Endothelial cell of hepatic sinusoid (primary cell): ENCODE data around the gene BRSK2.
"Not testable (repeated sequence)": the region's sequence is repeated elsewhere in the genome, so short reads cannot be mapped to it uniquely, and the experiment has no call there.

Experiments used
- in situ Hi-C: cut with HindIII; loops from 2 replicates; pipeline ENCODE4 v1.10.0; 2017; ENCODE audit warnings: low sequenced_read_pairs

BRSK2 gene

DNA sequence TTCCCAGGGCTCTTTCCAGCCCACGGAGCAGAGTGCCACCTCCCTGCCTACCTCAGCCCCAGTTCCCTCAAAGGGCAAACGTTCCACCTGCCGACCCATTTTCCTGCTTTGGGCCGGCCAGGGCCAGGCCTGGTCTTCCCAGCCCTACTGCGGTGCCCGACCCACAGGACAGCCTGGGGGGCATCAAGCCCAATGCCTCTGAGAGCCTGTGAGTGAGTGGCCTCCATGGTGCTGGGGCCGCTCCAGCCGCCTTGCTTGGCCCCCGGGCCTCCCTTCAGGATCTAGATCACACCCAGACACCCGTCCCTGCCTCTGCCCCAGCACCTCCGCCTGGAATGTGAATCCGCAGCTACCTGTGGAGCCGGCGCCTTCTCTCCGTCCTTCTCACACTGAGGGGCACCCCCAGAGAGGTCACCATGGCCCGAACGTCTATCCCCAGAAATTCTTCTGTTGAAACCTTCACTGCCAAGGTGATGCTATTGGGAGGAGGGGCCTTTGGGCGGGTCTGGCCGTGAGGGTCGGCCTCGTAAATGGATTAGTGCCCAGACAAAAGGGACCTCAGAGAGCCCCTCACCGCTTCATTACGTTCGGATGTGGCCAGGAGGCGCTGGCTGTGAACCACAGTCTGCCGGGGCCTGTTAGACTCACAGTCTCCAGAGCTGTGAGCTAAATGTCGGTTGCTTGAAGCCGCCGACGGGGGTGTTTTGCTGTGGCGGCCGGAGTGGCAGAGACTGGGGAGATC lies 36.2 kb upstream of the BRSK2 start:
- in situ Hi-C loops = no loop called here

DNA sequence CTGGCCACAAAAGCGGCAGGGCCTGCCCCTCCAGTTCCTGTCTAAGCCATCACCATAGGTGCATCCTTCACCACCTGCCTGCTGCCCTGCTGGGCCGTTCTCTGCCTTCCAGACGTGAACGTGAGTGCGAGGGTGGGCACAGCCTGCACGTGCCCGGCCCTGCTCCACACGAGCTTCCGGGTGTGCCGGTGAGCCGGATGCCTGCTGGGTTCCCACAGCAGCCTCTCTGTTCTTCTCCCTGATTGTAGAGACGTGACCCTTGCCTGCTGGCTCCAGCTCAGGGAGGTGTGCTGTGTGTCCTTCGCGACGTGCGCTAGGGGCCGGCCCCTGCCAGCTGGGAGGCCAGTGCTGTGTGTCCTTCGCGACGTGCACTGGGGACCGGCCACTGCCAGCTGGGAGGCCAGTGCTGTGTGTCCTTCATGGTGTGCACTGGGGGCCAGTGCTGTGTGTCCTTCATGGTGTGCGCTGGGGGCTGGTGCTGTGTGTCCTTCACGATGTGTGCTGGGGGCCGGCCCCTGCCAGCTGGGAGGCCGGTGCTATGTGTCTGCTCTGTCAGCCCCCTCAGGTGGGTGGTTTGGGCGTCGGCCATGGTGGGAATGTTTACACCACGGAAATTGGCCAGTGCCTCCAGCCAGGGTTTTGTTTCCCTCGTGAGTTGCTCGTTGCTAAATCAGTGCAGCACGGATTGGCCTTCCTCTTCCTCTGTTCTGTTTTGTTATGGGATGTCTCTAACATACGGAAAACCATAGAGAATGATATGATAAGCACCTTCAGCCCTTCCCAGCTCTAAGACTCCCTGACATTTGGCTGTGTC lies 35.4 kb upstream of the BRSK2 start:
- in situ Hi-C loops = no loop called here

DNA sequence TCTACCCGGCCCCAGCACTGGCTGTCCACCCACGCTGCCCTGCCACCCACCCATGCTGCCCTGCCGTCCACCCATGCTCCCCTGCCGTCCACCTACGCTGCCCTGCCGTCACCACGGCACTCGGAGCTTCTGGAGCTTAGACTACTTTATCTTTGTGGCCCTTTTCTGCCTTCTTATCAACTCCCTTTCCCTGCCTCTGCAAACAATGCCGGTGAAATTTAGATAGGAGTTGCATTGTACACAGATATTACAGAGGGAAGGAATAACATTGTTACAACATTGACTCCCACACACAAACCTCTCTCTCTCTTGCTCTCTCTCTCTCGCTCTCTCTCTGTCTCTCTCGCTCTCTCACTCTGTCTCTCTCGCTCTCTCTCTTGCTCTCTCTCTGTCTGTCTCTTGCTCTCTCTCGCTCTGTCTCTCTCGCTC lies 33.7 kb upstream of the BRSK2 start:
- in situ Hi-C loops = no loop called here

DNA sequence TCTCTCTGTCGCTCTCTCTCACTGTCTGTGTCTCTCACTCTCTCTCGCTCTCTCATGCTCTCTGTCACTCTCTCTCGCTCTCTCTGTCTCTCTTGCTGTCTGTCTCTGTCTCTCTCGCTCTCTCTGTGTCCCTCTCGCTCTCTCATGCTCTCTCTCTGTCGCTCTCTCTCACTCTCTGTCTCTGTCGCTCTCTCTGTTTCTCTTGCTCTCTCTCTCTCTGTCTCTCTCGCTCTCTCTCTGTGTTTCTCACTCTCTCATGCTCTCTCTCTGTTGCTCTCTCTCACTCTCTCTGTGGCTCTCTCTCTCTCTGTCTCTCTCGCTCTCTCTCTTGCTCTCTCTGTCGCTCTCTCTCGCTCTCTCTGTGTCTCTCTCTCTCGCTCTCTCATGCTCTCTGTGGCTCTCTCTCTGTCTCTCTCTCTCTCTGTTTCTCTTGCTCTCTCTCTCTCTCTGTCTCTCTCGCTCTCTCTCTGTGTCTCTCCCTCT lies 33.2 kb upstream of the BRSK2 start:
- in situ Hi-C loops = no loop called here

DNA sequence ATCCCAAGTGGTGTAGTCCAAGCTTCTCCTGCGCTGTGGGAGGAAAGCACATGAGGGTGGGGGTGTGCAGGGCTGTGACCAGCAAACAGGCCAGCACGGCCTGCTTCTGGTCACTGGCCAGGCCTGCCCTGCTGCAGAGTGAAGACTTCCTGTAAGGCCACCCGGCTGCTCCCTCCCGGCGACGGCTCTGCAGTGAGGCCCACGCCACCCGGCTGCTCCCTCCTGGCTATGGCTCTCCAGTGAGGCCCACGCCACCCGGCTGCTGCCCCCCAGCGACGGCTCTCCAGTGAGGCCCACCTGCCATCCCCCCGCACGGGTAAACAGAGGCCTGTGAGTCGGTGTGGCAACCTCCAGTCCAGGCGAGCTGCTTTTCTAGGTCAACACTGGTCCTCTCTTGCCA lies 31.4 kb upstream of the BRSK2 start:
- in situ Hi-C loops = no loop called here

DNA sequence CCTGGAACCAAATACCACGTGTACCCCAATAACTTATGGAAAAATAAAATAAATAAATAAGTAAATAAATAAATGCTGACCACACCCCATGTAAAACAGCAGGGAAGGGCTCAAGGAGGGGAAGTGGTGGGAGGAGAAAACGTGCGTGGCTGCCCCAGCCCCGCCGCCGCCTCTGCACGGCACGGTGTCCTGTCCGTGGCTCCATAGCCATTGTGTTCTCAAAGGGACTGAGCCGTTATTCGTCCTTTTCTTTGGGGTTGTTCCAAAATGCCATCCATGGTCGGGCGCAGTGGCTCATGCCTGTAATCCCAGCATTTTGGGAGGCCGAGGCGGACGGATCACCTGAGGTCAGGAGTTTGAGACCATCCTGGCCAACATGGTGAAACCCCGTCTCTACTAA lies 30.8 kb upstream of the BRSK2 start:
- in situ Hi-C loops = not testable (repeated sequence)

DNA sequence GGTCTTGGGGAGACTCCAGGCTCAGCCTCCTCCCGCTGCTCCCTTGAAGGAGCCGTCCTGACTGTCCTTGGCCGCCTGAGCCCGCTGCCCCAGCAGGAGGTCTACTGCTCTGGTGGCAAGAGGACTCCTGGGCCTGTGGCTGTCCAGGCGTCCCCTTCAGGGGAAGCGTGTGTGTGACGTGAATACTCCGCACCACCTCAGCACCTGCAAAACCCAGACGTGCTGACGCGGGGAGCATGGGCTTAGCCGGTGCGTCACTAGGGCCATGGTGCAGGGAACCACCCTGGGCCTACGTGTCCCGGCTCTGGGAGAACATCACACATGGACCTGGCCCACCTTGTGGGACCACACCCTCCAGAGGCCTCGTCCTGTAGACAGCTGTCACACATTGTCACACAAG lies 30.2 kb upstream of the BRSK2 start:
- in situ Hi-C loops = no loop called here

DNA sequence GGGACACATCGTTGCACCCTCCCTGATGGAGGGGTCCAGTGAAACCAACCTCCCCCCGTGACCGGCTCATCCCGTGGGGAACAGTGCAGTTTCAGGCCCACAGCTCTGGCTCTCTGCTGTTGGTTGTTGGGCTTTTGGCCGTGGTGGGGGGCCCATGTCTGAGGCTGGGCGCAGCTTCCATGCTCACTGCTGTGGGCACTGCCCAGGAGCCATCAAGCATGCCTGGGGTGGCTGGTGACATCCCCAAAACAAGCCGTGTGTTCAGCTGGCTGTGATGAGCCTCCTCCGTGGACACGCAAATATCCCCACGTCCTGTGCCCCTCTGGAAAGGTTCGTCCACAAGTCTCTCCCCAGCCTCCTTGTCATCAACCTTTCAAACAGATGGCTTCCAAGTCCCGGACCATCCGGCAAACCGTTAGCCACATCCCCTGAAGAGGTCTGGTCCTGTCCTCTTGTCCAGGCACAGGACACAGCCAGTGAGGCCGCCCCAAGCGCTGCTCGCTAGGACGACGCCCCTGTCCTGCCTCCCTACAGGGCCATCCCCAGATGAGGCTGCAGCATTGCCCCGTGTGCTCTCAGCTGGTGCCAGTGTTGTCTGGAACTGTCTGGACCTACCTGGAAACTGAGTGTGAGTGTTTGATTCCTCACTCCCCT lies 29.4 kb upstream of the BRSK2 start:
- in situ Hi-C loops = loop anchor here (5.0 kb wide), 1 partner anchor 92 kb away; no protein-coding TSS in a partner anchor

DNA sequence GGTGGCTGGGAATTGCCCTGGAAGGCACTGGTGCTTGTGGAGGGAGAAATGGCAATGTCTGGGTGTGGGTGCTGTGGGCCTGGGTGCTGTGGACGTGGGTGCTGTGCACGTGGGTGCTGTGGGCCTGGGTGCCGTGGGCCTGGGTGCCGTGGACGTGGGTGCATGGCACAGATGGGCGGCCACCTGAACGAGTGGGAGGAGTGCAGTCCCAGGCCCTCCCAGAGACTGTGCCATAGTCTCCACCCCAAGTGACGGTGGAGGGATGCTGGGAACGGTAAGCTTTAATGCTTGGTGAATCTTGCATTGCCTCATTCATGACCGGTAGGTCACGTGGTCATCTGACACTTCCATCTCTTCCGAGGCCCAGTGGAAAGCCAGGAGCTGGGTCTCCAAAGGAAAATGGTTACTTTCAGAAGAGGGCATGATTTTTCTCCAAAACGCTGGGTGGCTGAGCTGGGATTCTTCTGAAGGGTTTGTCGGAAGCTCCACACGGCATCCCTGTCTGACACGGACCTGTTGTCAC lies 28.8 kb upstream of the BRSK2 start:
- in situ Hi-C loops = loop anchor here (5.0 kb wide), 1 partner anchor 91 kb away; no protein-coding TSS in a partner anchor

DNA sequence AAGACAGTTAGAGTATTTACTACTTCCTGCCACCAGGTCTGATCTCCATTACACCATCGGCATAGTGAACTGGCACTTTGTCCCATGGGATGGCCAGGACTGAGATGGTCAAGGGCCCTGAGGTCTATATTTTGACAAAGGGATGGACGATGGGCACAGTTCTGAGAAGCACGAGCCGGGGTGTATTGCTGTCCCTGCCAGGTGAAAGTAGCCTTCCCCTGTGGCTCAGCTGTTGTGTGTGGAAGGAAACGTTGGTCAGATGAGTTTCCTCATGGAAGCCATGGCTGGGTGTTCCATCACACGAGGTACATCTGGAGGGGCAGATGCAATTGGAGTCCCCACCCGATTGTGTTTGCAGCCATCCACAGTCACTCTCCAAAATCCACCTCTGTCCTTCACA lies 27.9 kb upstream of the BRSK2 start:
- in situ Hi-C loops = loop anchor here (5.0 kb wide), 1 partner anchor 90 kb away; no protein-coding TSS in a partner anchor

DNA sequence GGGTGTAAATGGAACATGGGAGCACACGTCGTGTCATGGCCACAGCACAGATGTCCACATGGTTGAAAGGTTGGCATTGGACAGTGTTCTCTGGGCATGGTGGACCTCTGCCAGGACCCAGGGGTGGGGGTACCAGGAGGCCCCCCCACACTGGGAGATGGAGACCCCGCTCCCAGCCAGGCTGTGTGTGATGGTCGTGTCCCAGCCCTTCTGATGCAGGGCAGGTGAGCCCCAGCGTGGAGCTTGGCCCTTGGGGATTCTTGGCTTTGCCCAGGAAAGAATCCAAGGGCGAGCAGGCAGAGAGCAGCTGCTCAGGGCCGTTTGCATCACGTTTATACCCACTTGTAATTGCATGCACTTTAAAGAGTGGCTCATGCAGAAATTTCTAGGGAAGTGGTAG lies 22.0 kb upstream of the BRSK2 start:
- in situ Hi-C loops = no loop called here

DNA sequence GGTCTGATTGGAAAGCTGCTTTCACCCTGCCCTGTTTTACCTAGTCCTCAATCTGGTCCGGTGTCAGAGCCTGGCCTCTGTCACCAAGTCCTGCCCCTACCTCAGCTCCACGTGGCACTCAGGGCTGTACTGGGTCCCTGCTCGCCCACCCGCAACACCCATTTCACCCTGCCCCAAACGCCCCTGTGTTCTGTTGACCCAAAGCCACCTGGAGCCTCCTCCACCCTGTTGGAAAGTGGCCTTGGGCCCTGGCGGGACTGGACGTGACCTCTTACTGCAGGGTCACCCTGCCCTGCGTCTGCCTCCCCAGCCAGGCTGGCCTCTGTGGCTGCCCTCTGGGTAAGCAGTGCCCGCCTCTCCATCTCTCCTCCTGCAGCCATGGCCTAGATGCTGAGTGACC lies 21.5 kb upstream of the BRSK2 start:
- in situ Hi-C loops = no loop called here

DNA sequence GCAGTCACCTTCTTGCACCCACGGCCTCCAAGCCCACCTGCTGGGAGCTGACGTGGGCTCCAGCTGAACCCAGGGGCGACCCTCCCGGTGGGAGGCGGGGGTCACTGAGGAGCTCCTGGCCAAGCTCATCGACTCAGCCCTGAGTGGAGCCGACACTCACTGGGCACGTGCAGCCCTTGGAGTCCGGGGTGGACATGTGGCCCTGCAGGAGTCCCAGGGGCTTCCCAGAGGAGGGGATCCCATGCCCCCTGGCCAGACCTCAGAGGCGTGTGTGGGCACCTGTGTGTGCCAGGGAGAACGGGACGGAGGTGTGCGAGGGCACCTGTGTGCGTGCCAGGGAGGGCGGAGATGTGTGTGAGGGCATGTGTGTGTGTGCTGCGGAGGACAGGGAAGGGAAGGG lies 20.8 kb upstream of the BRSK2 start:
- in situ Hi-C loops = no loop called here

DNA sequence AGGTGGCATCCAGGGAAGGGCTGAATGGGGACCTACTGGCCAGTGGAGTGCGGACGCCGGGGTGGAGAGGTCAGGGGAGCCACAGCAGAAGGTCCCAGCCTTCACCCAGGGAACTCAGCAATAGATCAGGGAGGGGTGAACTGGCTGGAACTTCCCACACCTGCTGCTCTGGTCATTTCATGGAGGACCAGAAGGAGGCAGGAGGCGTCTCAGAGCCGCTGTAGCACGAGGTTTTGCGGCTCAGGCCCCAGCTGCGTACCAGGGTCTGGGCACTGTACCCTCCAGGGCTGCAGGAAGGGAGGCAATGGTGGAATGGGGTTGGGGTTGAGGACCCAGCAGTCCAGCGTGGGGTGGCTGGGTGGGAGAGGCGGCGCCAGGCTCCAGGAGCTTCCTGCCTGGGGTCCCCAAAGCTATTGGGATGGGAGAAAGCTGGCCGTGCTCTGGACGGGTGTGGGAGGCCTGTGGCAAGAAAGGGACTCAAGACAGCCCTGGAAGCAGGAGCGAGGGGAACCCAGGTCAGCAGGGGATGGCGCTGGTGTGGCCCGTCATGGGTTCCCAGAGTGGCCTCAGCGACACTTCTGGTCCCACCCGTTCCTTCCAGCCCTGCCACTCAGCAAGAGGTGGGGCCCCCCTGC lies 20.2 kb upstream of the BRSK2 start:
- in situ Hi-C loops = no loop called here

DNA sequence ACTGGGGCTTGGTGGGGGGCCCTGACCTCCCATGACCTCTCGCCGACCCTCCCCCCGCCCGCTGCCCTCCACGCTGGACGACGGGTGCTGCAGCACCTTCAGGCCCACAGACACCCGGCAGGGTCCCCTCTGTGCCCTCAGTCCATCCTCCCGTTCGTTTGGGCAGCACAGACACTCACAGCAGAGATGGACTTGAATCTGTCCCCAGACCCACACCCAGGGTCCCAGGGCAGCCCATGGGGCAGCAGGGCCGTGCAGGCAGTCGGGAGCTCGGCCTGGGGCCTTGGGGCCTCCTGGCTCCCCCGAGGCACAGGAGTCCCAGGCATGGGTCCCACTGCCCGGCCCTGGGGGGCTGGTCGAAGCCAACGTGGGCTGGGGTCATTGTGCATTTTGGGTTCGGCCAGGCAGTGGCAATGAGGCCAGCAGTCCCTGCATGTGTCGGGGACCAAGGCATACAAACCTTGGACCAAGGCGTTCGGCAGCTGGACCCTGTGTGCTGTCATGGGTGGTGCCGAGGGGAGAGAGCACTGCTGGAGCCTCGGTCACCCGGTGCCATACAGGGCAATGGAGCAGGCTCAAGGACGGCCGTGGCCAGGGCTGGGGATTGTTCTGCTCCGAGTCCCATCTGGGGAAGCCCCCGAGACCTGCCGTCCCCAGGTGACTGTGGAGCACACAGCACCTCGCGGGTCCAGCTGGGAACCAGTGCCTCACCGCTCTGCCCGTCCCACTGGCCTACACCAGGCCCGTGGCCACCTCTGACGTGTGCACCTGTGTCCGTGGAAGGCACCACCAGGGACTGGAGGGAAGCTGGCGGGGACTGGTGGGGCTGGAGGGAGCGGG lies 19.3 kb upstream of the BRSK2 start:
- in situ Hi-C loops = no loop called here

DNA sequence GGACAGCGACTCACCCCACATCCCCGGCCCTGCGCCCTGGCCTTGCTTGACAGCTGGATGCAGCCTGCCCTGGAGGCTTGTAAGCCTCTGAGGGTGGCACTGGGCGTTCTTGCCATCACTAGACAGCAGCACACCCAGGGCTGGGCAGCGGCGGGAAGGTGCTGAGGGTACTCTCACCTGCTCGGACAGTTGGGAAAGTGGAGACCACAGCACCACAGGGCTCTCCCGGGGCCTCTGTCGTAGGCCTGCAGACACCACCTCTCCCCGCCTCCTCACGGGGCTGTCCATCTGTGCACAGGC lies 18.8 kb upstream of the BRSK2 start:
- in situ Hi-C loops = no loop called here

DNA sequence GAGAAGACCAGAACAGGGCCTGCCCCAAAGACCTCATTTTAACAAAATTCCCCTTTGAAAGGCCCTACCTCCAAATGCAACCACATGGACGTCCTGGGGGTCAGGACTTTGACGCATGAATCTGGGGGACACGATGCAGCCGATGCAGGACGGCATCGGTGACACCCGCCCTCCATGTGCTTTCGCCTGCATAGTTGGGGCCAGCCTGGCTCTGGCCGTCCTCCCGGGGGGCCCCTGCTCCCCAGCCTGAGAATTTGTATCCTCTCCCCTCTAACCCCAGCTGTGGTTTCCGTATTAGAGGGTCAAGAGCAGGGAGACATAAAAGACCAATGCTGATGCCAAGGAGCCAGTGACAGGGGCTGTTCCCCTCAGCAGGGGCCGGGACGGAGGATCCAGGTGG lies 18.4 kb upstream of the BRSK2 start:
- in situ Hi-C loops = no loop called here

DNA sequence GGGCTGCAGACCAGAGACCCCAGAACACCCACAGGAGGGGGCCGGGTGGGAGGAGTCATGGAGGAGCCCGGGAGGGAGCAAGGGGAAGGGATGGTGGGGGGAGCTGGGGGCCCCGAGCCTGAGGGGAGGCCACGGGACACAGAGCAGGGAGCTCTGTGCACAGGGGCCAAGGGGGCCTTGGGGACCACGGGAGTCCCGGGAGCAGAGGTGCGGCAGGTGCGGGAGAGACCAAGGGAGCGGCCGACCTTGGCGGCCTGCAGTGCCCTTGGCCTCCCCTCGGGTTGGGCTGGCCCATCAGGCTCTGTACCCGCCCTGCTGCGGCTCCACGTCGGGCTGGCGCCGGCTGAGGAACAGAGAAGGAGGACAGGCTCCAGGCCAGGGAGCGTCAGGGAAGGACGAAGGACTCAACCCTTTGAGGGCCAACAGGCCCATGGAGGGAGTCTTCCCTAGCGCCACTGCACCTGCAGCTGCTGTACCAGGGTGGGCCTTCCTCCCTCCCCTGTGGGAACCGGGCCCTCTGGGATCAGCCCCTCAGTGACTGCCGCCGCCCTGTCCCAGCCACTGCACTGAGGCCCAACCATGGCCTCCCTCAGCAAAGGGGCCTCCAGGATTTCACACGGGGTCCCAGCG lies 17.8 kb upstream of the BRSK2 start:
- in situ Hi-C loops = no loop called here

DNA sequence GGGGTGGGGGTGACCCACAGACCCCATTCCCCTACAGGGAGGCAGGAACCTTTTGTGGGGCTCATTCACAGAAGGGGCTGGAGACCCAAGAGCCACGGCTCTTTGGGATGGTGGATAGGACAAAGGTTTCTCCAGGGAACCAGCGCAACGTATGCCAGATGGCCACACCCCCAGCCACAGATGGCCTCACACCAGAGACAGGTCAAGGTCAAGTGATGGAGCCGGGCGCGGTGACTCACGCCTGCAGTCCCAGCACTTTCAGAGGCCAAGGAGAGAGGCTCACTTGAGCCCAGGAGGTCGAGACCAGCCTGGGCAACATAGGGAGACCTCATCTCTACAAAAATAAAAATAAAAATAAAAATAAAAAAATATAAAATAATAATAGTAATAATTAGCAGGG lies 17.1 kb upstream of the BRSK2 start:
- in situ Hi-C loops = no loop called here
